Neutrophil (primary cell): ENCODE measurements around the gene TEX29.

Source experiments
- H3K27ac ChIP-seq: fragments of 200-600 bp; sonication (generic); 2 replicates; pipeline ENCODE4 v1.5.1; 2016; ENCODE audit warnings: mild to moderate bottlenecking, moderate library complexity
- H3K27me3 ChIP-seq: fragments of 200-600 bp; sonication (generic); 2 replicates; pipeline ENCODE4 v1.6.0; 2016; ENCODE audit warnings: mild to moderate bottlenecking
- H3K36me3 ChIP-seq: fragments of 200-600 bp; sonication (generic); 2 replicates; pipeline ENCODE4 v1.5.1; 2017
- H3K4me1 ChIP-seq, 2 experiments: fragments of 200-600 bp in 1 of 2; sonication (generic) in 1 of 2; 1 replicate in 1 of 2; 2 replicates in 1 of 2; pipeline versions ENCODE4 v1.5.1 to v1.6.1; 2013 to 2016; ENCODE audit warnings: low read depth in 1 of 2, low read length in 1 of 2, mild to moderate bottlenecking in 1 of 2, moderate library complexity in 1 of 2; ENCODE audit not compliant: control insufficient read depth in 1 of 2, insufficient read depth in 1 of 2
- H3K4me3 ChIP-seq, 2 experiments: fragments of 200-600 bp in 1 of 2; sonication (generic) in 1 of 2; 1 replicate in 1 of 2; 2 replicates in 1 of 2; pipeline ENCODE4 v1.5.1; 2013 to 2016; ENCODE audit warnings: low read depth in 1 of 2, low read length in 1 of 2, mild to moderate bottlenecking in 1 of 2, moderate library complexity in 1 of 2
- H3K9me3 ChIP-seq: fragments of 200-600 bp; sonication (generic); 2 replicates; pipeline ENCODE4 v1.5.1; 2016
- CTCF ChIP-seq: fragments of 200-600 bp; sonication (generic); IDR thresholded peaks from 2 replicates; pipeline ENCODE4 v1.5.1; 2016; ENCODE audit warnings: antibody characterized with exemption

Gene TEX29

GRCh38 chr13:111359237-111359915 is 38.9 kb downstream of the TEX29 start:
- no peak for TF ChIP-seq CTCF
- Histone ChIP-seq H3K4me3 (no peak overlapping the region), H3K27me3 (no peaks in the 10 kb centered on the region), H3K36me3 (no peaks in the 10 kb centered on the region), H3K4me1 (no peaks in the 10 kb centered on the region), H3K9me3 (no peaks in the 10 kb centered on the region), H3K27ac (no peak overlapping the region)

GRCh38 chr13:111359930-111360329 is 39.5 kb downstream of the TEX29 start:
- H3K9me3 ChIP-seq: no peaks in the 10 kb centered on the region
- H3K4me1 ChIP-seq: no peaks in the 10 kb centered on the region
- no peaks in the 10 kb centered on the region for H3K36me3 ChIP-seq
- H3K4me3 ChIP-seq: no peak overlapping the region
- H3K27me3 ChIP-seq: no peaks in the 10 kb centered on the region
- H3K27ac ChIP-seq: no peak overlapping the region
- TF ChIP-seq CTCF: no peak

DNA sequence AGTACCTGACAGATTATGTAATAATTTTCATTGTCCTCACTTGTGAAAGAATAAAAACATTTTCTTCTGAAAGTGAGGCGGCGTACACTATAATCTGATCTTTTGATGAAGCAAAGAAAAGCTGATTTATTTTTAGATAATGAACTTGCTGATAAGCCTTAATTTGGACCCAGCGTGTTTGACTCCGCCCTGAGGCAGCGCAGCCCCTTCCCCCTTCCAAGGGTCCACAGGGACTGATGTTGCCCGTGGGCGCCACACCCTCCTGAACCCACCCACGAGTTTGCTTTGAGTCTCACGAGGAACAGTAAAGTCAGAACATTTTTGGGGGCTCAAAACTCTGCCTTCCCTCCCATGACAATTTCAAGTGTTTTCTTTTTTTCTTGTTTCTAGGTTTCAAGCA is 40.0 kb downstream of the TEX29 start:
- no peak for TF ChIP-seq CTCF
- Histone ChIP-seq H3K27ac (no peak overlapping the region), H3K4me1 (no peaks in the 10 kb centered on the region), H3K27me3 (no peaks in the 10 kb centered on the region), H3K36me3 (no peaks in the 10 kb centered on the region), H3K4me3 (no peak overlapping the region), H3K9me3 (no peaks in the 10 kb centered on the region)

GRCh38 chr13:111361046-111361872 is 40.8 kb downstream of the TEX29 start:
- H3K27me3 ChIP-seq: no peaks in the 10 kb centered on the region
- no peak for TF ChIP-seq CTCF

GRCh38 chr13:111361873-111362648 is 41.6 kb downstream of the TEX29 start:
- H3K4me1 ChIP-seq: no peaks in the 10 kb centered on the region
- no peak for TF ChIP-seq CTCF

More at GRCh38 chr13:111361046-111361872, 40.8 kb downstream of the TEX29 start:
- Histone ChIP-seq H3K27ac (no peak overlapping the region), H3K4me3 (no peak overlapping the region), H3K9me3 (no peaks in the 10 kb centered on the region), H3K4me1 (no peaks in the 10 kb centered on the region), H3K36me3 (no peaks in the 10 kb centered on the region)

More at GRCh38 chr13:111361873-111362648, 41.6 kb downstream of the TEX29 start:
- H3K9me3 ChIP-seq: no peaks in the 10 kb centered on the region
- no peak overlapping the region for H3K27ac ChIP-seq
- H3K36me3 ChIP-seq: no peaks in the 10 kb centered on the region
- no peaks in the 10 kb centered on the region for H3K27me3 ChIP-seq
- no peak overlapping the region for H3K4me3 ChIP-seq
